Measurements from ENCODE around the gene PRPH. TPM values are rescaled to one million over a fixed set of nuclear protein-coding genes. Genes with fewer than 3 reads are reported as not detected.

PRPH gene
- total and polyA plus RNA-seq, 9 of the 15 experiments (the other 6 are each of a cell fraction or from before 2014, with no cell fraction given) = 0.27 to 1.9 (median 1.3) TPM; not detected in 1

GRCh38 chr12:49288412-49288853 is 6.5 kb upstream of the PRPH start (continued):
- peak; percentile 85 to 92 (median 91) for TF ChIP-seq CTCF (IDR thresholded peaks at IDR 0.05 in 2 of 3, conservative IDR thresholded peaks at IDR 0.05 in 1 of 3; ENCODE audit: insufficient read depth in 2 of 3, low read depth in 1 of 3, low read length in 3 of 3)
- TF ChIP-seq TEAD1 (CRISPR knock-in tag; IDR thresholded peaks at IDR 0.05) = 0 out of 4 replicates have a peak, but pooled peaks of 1 of the 2 experiments have one; percentile 52
- TF ChIP-seq ZNF444 (CRISPR knock-in tag; IDR thresholded peaks at IDR 0.05) = no peak
- TF ChIP-seq GABPB1 (CRISPR knock-in tag; IDR thresholded peaks at IDR 0.05) = 0 out of 2 replicates have a peak, but pooled peaks have one; percentile 42
- peak; percentile 82 for TF ChIP-seq ADNP (tag; IDR thresholded peaks at IDR 0.05)
- TF ChIP-seq SMAD2 (IDR thresholded peaks at IDR 0.05; ENCODE audit: low read depth, low read length) = no peak
- no peak for TF ChIP-seq PHTF2 (CRISPR knock-in tag; IDR thresholded peaks at IDR 0.05)
- TF ChIP-seq GMEB1 (CRISPR knock-in tag; IDR thresholded peaks at IDR 0.05) = no peak
- TF ChIP-seq, protein P1, sequence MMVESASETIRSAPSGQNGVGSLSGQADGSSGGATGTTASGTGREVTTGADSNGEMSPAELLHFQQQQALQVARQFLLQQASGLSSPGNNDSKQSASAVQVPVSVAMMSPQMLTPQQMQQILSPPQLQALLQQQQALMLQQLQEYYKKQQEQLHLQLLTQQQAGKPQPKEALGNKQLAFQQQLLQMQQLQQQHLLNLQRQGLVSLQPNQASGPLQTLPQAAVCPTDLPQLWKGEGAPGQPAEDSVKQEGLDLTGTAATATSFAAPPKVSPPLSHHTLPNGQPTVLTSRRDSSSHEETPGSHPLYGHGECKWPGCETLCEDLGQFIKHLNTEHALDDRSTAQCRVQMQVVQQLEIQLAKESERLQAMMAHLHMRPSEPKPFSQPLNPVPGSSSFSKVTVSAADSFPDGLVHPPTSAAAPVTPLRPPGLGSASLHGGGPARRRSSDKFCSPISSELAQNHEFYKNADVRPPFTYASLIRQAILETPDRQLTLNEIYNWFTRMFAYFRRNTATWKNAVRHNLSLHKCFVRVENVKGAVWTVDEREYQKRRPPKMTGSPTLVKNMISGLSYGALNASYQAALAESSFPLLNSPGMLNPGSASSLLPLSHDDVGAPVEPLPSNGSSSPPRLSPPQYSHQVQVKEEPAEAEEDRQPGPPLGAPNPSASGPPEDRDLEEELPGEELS (CRISPR knock-in tag; IDR thresholded peaks at IDR 0.05; ENCODE audit: borderline replicate concordance) = no peak
- no peak for TF ChIP-seq ZNF740 (CRISPR knock-in tag; IDR thresholded peaks at IDR 0.05)
- TF ChIP-seq ZNF740 (tag; IDR thresholded peaks at IDR 0.05) = no peak
- TF ChIP-seq MTA3 (IDR thresholded peaks at IDR 0.05; ENCODE audit: borderline replicate concordance) = peak; percentile 63; the same call in 1 of the 2 replicates
- TF ChIP-seq LEF1 (IDR thresholded peaks at IDR 0.05) = no peak
- TF ChIP-seq MAFK (IDR thresholded peaks at IDR 0.05; ENCODE audit: low read length) = no peak
- no peak for TF ChIP-seq CHD1 (IDR thresholded peaks at IDR 0.05; ENCODE audit: low read length)
- TF ChIP-seq TCF3 (CRISPR knock-in tag; IDR thresholded peaks at IDR 0.05) = no peak
- TF ChIP-seq KDM1A (IDR thresholded peaks at IDR 0.05) = peak in 1 of 2 experiments; percentile 90; a peak in 3 of 4 replicates
- no peak for TF ChIP-seq ZNF583 (CRISPR knock-in tag; IDR thresholded peaks at IDR 0.05)
- TF ChIP-seq, protein P2, sequence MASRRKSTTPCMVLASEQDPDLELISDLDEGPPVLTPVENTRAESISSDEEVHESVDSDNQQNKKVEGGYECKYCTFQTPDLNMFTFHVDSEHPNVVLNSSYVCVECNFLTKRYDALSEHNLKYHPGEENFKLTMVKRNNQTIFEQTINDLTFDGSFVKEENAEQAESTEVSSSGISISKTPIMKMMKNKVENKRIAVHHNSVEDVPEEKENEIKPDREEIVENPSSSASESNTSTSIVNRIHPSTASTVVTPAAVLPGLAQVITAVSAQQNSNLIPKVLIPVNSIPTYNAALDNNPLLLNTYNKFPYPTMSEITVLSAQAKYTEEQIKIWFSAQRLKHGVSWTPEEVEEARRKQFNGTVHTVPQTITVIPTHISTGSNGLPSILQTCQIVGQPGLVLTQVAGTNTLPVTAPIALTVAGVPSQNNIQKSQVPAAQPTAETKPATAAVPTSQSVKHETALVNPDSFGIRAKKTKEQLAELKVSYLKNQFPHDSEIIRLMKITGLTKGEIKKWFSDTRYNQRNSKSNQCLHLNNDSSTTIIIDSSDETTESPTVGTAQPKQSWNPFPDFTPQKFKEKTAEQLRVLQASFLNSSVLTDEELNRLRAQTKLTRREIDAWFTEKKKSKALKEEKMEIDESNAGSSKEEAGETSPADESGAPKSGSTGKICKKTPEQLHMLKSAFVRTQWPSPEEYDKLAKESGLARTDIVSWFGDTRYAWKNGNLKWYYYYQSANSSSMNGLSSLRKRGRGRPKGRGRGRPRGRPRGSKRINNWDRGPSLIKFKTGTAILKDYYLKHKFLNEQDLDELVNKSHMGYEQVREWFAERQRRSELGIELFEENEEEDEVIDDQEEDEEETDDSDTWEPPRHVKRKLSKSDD (conservative IDR thresholded peaks at IDR 0.05; ENCODE audit: low read length) = no peak
- TF ChIP-seq ZNF707 (CRISPR knock-in tag; conservative IDR thresholded peaks at IDR 0.05) = no peak
- TF ChIP-seq KHSRP (IDR thresholded peaks at IDR 0.05) = no peak

Measured in K562 (cell line).